Astrocyte (in vitro differentiated cells and primary cell): ENCODE measurements around the gene GPR153. TPM values are rescaled to one million over a fixed set of nuclear protein-coding genes. Genes with fewer than 3 reads are reported as not detected.

Source experiments
- DNase-seq: peaks from one replicate; pipeline ENCODE4 v3.0.0-alpha.2; 2010; ENCODE audit warnings: low read depth
- FAIRE-seq: peaks from 2 replicates; lab custom pipeline; 2011; peaks lifted over from hg19 to GRCh38; lab: Jason Lieb, UNC
- H2AFZ ChIP-seq: 2 replicates; pipeline ENCODE4 v1.6.0; 2012; ENCODE audit warnings: low read depth, low read length, inconsistent platforms
- H3K27ac ChIP-seq: 2 replicates; pipeline ENCODE4 v1.5.1; 2011; ENCODE audit warnings: low read depth, low read length, inconsistent platforms
- H3K27me3 ChIP-seq: 2 replicates; pipeline ENCODE4 v1.6.0; 2011; ENCODE audit warnings: low read length, inconsistent platforms; ENCODE audit not compliant: insufficient read depth
- H3K36me3 ChIP-seq: 2 replicates; pipeline ENCODE4 v1.5.1; 2011; ENCODE audit warnings: low read length, inconsistent platforms; ENCODE audit not compliant: insufficient read depth
- H3K4me1 ChIP-seq: 2 replicates; pipeline ENCODE4 v1.5.1; 2011; ENCODE audit warnings: low read length, inconsistent platforms; ENCODE audit not compliant: insufficient read depth
- H3K4me2 ChIP-seq: 2 replicates; pipeline ENCODE4 v1.6.0; 2012; ENCODE audit warnings: low read length, inconsistent platforms
- H3K4me3 ChIP-seq: 2 replicates; pipeline ENCODE4 v1.5.1; 2011; ENCODE audit warnings: low read depth, mild to moderate bottlenecking, low read length, inconsistent platforms; ENCODE audit not compliant: insufficient read depth
- H3K79me2 ChIP-seq: 2 replicates; pipeline ENCODE4 v1.6.0; 2012; ENCODE audit warnings: mild to moderate bottlenecking, low read length, inconsistent platforms; ENCODE audit not compliant: insufficient read depth
- H3K9ac ChIP-seq: 2 replicates; pipeline ENCODE4 v1.6.0; 2012; ENCODE audit warnings: mild to moderate bottlenecking, low read length, inconsistent platforms
- H3K9me3 ChIP-seq: 2 replicates; pipeline ENCODE4 v1.5.1; 2012; ENCODE audit warnings: low read depth, mild to moderate bottlenecking, low read length, inconsistent platforms; ENCODE audit not compliant: insufficient read depth
- H4K20me1 ChIP-seq: 2 replicates; pipeline ENCODE4 v1.6.0; 2012; ENCODE audit warnings: low read length, inconsistent platforms; ENCODE audit not compliant: insufficient read depth
- H3K27ac Mint-ChIP-seq: one replicate; pipeline ENCODE4 v1.8.0; 2021; ENCODE audit warnings: mild to moderate bottlenecking, mixed read lengths; ENCODE audit not compliant: unreplicated experiment
- H3K27me3 Mint-ChIP-seq: one replicate; pipeline ENCODE4 v1.8.0; 2021; ENCODE audit warnings: low read depth, mixed read lengths; ENCODE audit not compliant: unreplicated experiment
- H3K36me3 Mint-ChIP-seq: one replicate; pipeline ENCODE4 v1.8.0; 2021; ENCODE audit warnings: low read depth, mixed read lengths; ENCODE audit not compliant: unreplicated experiment
- H3K4me1 Mint-ChIP-seq: one replicate; pipeline ENCODE4 v1.8.0; 2021; ENCODE audit warnings: low read depth, mixed read lengths; ENCODE audit not compliant: unreplicated experiment
- H3K4me3 Mint-ChIP-seq: one replicate; pipeline ENCODE4 v1.8.0; 2021; ENCODE audit warnings: mild to moderate bottlenecking, moderate library complexity, mixed read lengths; ENCODE audit not compliant: unreplicated experiment
- H3K9me3 Mint-ChIP-seq: one replicate; pipeline ENCODE4 v1.8.0; 2021; ENCODE audit warnings: mild to moderate bottlenecking, mixed read lengths; ENCODE audit not compliant: unreplicated experiment
- EZH2 ChIP-seq: IDR thresholded peaks from 2 replicates; pipeline ENCODE4 v1.6.1; 2012; ENCODE audit warnings: mild to moderate bottlenecking, low read length, inconsistent platforms; ENCODE audit not compliant: insufficient read depth
- total RNA-seq: library from RNA; stranded (reverse); gene quantifications from 2 replicates; pipeline ENCODE4 v1.2.1, GENCODE V29; 2021
- TF ChIP-seq, protein P1 (sequence below): IDR thresholded peaks from 2 replicates; pipeline ENCODE4 v1.5.1; 2011; ENCODE audit warnings: low read depth, mild to moderate bottlenecking, inconsistent platforms, low read length, moderate library complexity; ENCODE audit not compliant: insufficient read depth

GPR153 gene
- total RNA-seq, 1 donor from 2014 or later: 3.0 TPM

DNA sequence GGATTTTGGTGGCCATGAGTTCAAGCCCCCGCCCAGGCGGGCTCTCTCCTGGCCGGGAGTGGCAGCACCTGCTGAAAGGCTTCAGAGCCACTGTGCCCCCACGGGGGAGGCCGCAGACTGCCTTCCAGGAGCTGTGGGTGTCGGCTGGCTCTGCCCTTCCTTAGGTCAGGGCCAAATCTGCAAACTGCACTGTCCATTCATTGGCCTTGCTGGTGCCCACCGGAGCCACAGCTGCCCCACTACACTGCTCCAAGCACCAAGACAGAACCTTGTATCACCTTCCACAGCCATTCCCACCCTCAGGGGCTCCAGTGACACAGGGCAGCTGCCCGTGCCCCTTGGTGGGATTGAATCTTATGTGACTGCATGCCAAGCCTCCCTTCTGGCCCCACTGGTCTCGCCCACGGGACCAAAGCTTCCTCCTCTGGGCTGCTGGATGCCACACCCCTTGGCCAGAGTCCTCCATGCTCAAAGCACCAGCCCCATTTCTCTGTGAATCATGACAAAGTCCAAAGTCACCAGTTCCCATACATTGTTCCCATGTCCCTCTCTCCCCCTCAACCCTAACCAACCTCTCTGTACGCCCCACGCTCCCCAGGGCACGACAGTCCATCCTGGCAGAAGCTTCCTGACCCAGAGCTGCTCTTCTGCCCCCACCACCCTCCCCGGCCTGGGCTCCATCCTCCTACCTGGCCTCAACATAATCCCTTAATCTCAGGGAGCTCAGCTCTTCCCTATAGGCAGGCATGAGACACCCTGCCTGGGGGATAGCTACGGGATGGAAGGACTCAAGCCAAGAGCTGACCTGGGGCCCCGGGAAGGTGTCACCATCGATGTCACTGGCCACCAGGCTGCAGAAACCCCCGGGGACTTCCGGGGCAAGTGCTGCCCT lies 20.9 kb upstream of the GPR153 start:
- no peaks in the 10 kb centered on the region for H3K9me3 Mint-ChIP-seq
- Histone ChIP-seq H3K27me3 (no peaks in the 10 kb centered on the region), H3K79me2 (no peaks in the 10 kb centered on the region), H4K20me1 (peaks cover 9% of the 10 kb centered on the region), H3K4me3 (no peak overlapping the region), H3K9me3 (no peaks in the 10 kb centered on the region), H3K9ac (no peak overlapping the region), H3K36me3 (no peaks in the 10 kb centered on the region), H2AFZ (no peak overlapping the region), H3K4me1 (peaks cover 2% of the 10 kb centered on the region), H3K4me2 (no peak overlapping the region), H3K27ac (no peak overlapping the region)
- H3K36me3 Mint-ChIP-seq: peaks cover 13% of the 10 kb centered on the region
- no peak for FAIRE-seq
- no peak overlapping the region for H3K4me3 Mint-ChIP-seq
- DNase-seq: no peak
- H3K27me3 Mint-ChIP-seq: no peaks in the 10 kb centered on the region
- no peaks in the 10 kb centered on the region for H3K4me1 Mint-ChIP-seq
- no peak overlapping the region for H3K27ac Mint-ChIP-seq
- no peak for TF ChIP-seq EZH2
- TF ChIP-seq, protein P1, sequence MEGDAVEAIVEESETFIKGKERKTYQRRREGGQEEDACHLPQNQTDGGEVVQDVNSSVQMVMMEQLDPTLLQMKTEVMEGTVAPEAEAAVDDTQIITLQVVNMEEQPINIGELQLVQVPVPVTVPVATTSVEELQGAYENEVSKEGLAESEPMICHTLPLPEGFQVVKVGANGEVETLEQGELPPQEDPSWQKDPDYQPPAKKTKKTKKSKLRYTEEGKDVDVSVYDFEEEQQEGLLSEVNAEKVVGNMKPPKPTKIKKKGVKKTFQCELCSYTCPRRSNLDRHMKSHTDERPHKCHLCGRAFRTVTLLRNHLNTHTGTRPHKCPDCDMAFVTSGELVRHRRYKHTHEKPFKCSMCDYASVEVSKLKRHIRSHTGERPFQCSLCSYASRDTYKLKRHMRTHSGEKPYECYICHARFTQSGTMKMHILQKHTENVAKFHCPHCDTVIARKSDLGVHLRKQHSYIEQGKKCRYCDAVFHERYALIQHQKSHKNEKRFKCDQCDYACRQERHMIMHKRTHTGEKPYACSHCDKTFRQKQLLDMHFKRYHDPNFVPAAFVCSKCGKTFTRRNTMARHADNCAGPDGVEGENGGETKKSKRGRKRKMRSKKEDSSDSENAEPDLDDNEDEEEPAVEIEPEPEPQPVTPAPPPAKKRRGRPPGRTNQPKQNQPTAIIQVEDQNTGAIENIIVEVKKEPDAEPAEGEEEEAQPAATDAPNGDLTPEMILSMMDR: no peak

GRCh38 chr1:6280761-6281451 lies 20.0 kb upstream of the GPR153 start:
- no peak for DNase-seq
- H3K27ac ChIP-seq: no peak overlapping the region
- FAIRE-seq: no peak

More at GRCh38 chr1:6280761-6281451, 20.0 kb upstream of the GPR153 start:
- no peaks in the 10 kb centered on the region for H3K9me3 ChIP-seq
- H3K4me1 ChIP-seq: peaks cover 10% of the 10 kb centered on the region
- H2AFZ ChIP-seq: no peak overlapping the region
- no peak overlapping the region for H3K4me3 ChIP-seq
- no peaks in the 10 kb centered on the region for H3K9me3 Mint-ChIP-seq
- no peaks in the 10 kb centered on the region for H3K79me2 ChIP-seq
- H3K9ac ChIP-seq: no peak overlapping the region
- H4K20me1 ChIP-seq: peaks cover 9% of the 10 kb centered on the region
- H3K4me3 Mint-ChIP-seq: no peak overlapping the region
- H3K27me3 ChIP-seq: no peaks in the 10 kb centered on the region
- peaks cover 6% of the 10 kb centered on the region for H3K4me1 Mint-ChIP-seq
- no peaks in the 10 kb centered on the region for H3K36me3 ChIP-seq
- no peaks in the 10 kb centered on the region for H3K27me3 Mint-ChIP-seq
- TF ChIP-seq, protein P1: no peak
- TF ChIP-seq EZH2: no peak
- H3K27ac Mint-ChIP-seq: no peak overlapping the region
- H3K4me2 ChIP-seq: no peak overlapping the region
- peaks cover 13% of the 10 kb centered on the region for H3K36me3 Mint-ChIP-seq
